HG02610 (cell line): Measurements from ENCODE around the gene FLVCR1.
A peak's percentile ranks its signal among the peaks of the same experiment; 100 is the strongest.
"Not testable (repeated sequence)": the region's sequence is repeated elsewhere in the genome, so short reads cannot be mapped to it uniquely, and the experiment has no call there.

Experiments
- ATAC-seq: cut with Tn5 transposase; IDR thresholded peaks from one replicate; pipeline ENCODE4 v1.9.1; 2021; ENCODE audit warnings: mild to moderate bottlenecking, moderate library complexity; ENCODE audit not compliant: unreplicated experiment

FLVCR1 gene

GRCh38 chr1:212857992-212858460, at the start of gene FLVCR1:
Gene FLVCR1, plus strand, starts transcription at chr1:212858275. Its CDS starts 178 bp downstream, at chr1:212858453.
- peak; percentile 98 for ATAC-seq

GRCh38 chr1:212814537-212815334, 43.3 kb upstream of the FLVCR1 start:
- no peak for ATAC-seq

GRCh38 chr1:212816567-212817278, 41.4 kb upstream of the FLVCR1 start:
- ATAC-seq: no peak

GRCh38 chr1:212819726-212820125, 38.3 kb upstream of the FLVCR1 start:
- peak; percentile 90 for ATAC-seq

- no peak for ATAC-seq
Measured at GRCh38 chr1:212820969-212821368, 37.1 kb upstream of the FLVCR1 start.

GRCh38 chr1:212822956-212823355, 35.1 kb upstream of the FLVCR1 start:
- no peak for ATAC-seq

- no peak for ATAC-seq
Measured at GRCh38 chr1:212824201-212824600, 33.9 kb upstream of the FLVCR1 start.

- ATAC-seq: no peak
Measured at GRCh38 chr1:212825798-212826452, 32.1 kb upstream of the FLVCR1 start.

GRCh38 chr1:212827171-212827776, 30.8 kb upstream of the FLVCR1 start:
- ATAC-seq: no peak

GRCh38 chr1:212827831-212828278, 30.2 kb upstream of the FLVCR1 start:
- no peak for ATAC-seq

- ATAC-seq: no peak
Measured at GRCh38 chr1:212828395-212828794, 29.7 kb upstream of the FLVCR1 start.

GRCh38 chr1:212833211-212834207, 24.6 kb upstream of the FLVCR1 start:
- ATAC-seq: peak; percentile 83

GRCh38 chr1:212838145-212838544, 19.9 kb upstream of the FLVCR1 start:
- ATAC-seq: no peak

GRCh38 chr1:212844521-212844920, 13.6 kb upstream of the FLVCR1 start:
- not testable (repeated sequence) for ATAC-seq

GRCh38 chr1:212847549-212847948, 10.5 kb upstream of the FLVCR1 start, which contains the start of gene SPATA45:
Gene SPATA45, minus strand, starts transcription at chr1:212847649. Its CDS starts 11,500 bp downstream, at chr1:212836149.
- ATAC-seq: no peak

- no peak for ATAC-seq
Measured at GRCh38 chr1:212852105-212852688, 5.9 kb upstream of the FLVCR1 start.

- ATAC-seq: no peak
Measured at GRCh38 chr1:212853658-212854057, 4.4 kb upstream of the FLVCR1 start.

- ATAC-seq: no peak
Measured at GRCh38 chr1:212856755-212857154, 1.3 kb upstream of the FLVCR1 start.
